ENCODE results near the gene SYCE1L.

Gene SYCE1L

GRCh38 chr16:77225182-77225581 is 26.0 kb downstream of the SYCE1L start:
- no peak for TF ChIP-seq CTCF (conservative IDR thresholded peaks at IDR 0.05; ENCODE audit: control insufficient read depth, insufficient read depth, low read depth, low read length)
- DNase-seq (ENCODE audit: low read depth): no peak
- no peak overlapping the region for H3K4me3 ChIP-seq (ENCODE audit: control insufficient read depth, low read depth, low read length)

GRCh38 chr16:77227745-77228144 is 28.5 kb downstream of the SYCE1L start:
- no peak for DNase-seq (ENCODE audit: low read depth)
- TF ChIP-seq CTCF (conservative IDR thresholded peaks at IDR 0.05; ENCODE audit: control insufficient read depth, insufficient read depth, low read depth, low read length): no peak
- no peak overlapping the region for H3K4me3 ChIP-seq (ENCODE audit: control insufficient read depth, low read depth, low read length)

DNA sequence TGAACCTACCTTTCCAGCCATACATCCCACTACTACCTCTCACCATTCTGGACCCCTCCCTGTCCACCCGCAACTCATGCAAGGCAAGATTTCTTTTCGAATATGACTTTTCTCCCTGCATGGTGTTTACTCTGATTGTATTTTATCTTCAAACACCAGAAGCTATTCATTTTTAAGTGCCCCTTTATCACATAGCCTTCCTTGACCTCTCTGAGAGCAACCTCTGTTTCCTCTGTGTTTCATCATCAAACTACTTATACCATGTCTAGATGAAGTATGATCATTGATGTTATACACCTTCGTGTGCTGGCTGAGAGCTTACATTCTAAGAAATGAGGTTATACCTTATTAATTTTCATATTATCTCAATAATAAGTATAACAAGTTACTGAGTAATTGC is 31.8 kb downstream of the SYCE1L start:
- DNase-seq (ENCODE audit: low read depth): no peak
- no peak for TF ChIP-seq CTCF (conservative IDR thresholded peaks at IDR 0.05; ENCODE audit: control insufficient read depth, insufficient read depth, low read depth, low read length)
- no peak overlapping the region for H3K4me3 ChIP-seq (ENCODE audit: control insufficient read depth, low read depth, low read length)

GRCh38 chr16:77233799-77234519 is 34.8 kb downstream of the SYCE1L start:
- TF ChIP-seq CTCF (conservative IDR thresholded peaks at IDR 0.05; ENCODE audit: control insufficient read depth, insufficient read depth, low read depth, low read length): no peak
- H3K4me3 ChIP-seq (ENCODE audit: control insufficient read depth, low read depth, low read length): no peak overlapping the region
- DNase-seq (ENCODE audit: low read depth): no peak

GRCh38 chr16:77234611-77235010 is 35.4 kb downstream of the SYCE1L start:
- no peak for DNase-seq (ENCODE audit: low read depth)
- TF ChIP-seq CTCF (conservative IDR thresholded peaks at IDR 0.05; ENCODE audit: control insufficient read depth, insufficient read depth, low read depth, low read length): no peak

DNA sequence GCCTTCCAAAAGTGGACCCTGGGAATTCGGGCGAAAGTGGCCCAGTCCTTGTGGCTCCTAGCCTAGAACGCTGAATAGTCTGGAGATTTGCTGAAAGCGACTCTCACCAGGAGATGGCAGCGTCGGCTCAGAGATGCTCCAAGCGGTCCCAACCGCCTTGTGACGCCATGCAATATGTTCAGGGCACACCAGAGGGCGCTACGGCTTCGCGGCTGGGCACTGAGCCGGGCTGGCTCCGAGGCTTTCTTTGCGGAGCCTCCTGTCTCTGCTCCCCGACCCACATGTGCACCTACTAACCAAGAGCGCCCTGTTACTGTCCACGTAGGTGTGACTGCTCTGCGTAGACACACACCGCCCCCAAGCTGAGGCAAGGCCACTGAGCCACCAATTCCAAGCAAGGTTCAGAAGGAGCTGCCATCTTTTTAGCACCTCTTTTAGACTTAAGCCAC is 36.9 kb downstream of the SYCE1L start:
- TF ChIP-seq CTCF (conservative IDR thresholded peaks at IDR 0.05; ENCODE audit: control insufficient read depth, insufficient read depth, low read depth, low read length): peak; percentile 99
- peak; percentile 77 for DNase-seq (ENCODE audit: low read depth)
- H3K4me3 ChIP-seq (ENCODE audit: control insufficient read depth, low read depth, low read length): no peak overlapping the region

More at GRCh38 chr16:77234611-77235010, 35.4 kb downstream of the SYCE1L start:
- no peak overlapping the region for H3K4me3 ChIP-seq (ENCODE audit: control insufficient read depth, low read depth, low read length)
